ENCODE data around the gene LRRC75B.
"Not testable (repeated sequence)": the region's sequence is repeated elsewhere in the genome, so short reads cannot be mapped to it uniquely, and the experiment has no call there.

Gene LRRC75B

DNA sequence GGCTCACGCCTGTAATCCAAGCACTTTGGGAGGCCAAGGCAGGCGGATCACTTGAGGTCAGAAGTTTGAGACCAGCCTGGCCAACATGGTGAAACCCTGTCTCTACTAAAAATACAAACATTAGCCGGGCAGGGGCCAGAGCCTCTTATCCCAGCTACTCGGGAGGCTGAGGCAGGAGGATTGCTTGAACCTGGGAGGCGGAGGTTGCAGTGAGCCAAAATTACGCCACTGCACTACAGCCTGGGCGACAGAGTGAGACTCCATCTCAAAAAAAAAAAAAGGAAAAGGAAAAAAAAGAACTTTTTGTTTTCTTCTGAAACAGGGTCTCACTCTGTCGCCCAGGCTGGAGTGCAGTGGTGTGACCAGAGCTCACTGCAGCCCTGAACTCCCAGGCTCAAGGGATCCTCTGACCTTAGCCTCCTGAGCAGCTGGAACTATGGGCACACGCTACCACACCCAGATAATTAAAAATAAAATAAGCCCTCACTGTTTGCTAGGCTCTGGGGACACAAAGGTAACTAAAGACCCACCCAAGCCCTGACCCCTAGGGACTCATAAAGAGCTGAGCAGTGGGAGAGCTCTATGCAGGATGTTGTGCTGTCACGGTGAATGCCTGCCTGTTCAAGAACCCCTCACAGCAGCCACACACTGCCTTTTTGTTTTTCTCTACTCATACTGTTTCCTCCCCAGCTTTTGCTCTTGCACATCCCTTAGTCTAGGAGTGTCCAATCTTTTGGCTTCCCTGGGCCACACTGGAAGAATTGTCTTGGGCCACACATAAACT lies 40.2 kb downstream of the LRRC75B start:
- not testable (repeated sequence) for DNase-seq

DNA sequence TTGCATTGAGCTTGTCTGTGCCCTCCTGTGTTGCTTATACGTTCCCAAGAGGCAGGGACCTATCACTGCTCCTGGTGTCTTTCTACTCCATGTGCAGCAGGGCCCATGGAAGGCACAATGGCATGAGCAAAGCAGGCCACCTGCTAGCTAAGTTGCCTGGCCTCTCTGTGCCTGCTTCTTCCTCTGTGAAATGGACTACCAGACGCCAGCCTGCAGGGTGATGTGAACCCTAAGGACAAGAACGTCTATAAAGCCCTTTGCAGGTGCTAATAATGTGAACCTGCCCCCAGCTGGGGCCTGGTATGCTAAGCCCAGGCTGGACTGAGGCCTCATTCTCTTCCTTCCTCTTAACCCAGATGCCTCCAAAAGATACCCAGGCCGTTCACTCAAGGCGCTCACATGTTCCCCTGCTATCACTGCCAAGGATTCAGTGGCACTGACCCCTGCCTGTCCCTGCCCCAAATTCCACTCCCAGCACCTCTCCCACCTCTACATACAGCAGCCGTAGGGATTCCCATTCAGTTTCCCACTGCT lies 41.9 kb downstream of the LRRC75B start:
- no peak for DNase-seq

DNA sequence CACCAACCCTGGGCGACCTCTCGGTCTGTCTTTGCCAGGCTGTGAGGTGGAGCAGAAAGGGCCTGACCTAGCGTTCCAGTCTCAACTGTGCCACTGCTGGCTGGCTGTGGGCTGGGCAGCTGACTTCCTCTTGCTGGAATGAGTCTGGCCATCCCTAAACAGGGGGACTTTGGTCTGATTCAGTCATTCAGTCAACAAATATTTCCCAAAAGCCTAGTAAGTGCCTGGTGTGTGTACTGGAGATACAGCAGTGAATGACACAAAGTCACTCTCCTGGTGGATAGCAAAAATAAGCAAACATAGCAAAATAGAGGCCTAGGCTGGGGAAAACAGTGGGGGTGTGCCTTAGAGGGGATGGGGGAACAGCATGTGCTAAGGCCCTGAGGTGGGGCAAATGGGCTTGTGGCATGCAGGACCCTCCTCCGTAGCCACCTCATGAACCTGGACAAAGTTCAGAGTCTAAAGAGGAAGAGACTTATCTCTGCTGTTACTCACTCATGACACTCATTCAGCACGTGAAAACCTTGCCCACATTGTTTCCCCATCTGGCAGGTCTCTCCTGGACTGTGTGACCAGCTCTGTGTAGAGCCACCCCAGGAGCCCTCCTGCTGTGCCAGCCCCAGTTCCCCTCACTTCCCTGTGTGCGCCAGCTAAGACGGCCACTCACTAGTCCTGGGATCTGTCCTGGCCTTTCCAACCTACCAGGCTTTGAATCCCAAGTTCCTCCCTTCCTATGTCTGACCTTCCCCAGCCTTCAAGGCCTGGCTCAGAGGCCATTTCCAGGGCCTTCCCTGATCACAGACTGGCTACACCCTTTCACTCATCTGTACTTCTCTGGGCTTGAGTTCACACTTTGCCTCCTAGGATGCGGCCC lies 42.6 kb downstream of the LRRC75B start:
- no peak for DNase-seq

DNA sequence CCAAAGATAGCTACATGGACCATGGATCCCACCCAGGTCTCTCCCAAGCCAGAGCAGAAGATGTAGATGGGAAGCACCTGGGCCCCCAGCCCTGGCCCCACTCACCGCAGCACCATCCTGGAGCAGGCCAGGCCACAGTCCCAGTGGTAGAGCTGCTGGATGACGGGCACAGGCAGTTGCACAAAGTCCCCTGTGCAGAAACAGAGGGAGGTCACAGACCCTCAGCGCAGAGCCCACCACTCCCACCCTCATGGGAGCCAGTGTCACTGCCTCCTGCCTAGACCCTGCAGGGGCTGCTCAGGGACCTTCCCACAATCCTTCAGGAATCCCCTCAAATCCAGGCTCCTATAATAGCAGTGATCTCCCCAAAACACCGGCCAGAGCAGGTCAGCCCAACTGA lies 44.1 kb downstream of the LRRC75B start:
- DNase-seq: no peak

DNA sequence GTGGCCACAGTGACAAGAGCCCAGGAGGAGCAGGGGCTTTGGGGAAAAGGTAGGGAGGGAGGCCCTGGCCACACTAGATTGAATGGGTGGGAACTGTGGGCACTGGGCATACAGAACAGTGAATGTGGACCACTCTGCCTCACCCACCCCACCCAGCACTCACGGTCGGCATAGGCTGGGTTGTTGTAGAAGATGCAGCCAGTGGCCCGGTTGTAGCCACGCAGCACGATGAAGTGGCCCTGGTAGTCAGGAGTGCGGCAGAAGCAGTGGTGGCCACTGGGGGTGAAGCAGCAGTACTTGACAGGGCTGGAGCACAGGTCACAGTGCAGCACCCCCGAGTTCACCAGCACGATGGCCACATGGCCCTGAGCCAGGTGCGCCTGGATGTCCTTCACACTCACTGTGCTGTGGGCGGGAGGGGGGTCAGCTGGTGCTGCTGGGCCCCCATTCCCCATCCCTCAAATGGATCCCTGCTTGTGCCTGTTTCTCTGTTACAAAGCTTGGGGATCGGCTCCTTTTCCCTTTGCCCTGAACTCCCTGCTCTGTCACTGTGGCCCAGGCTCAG lies 49.1 kb downstream of the LRRC75B start:
- DNase-seq: no peak

DNA sequence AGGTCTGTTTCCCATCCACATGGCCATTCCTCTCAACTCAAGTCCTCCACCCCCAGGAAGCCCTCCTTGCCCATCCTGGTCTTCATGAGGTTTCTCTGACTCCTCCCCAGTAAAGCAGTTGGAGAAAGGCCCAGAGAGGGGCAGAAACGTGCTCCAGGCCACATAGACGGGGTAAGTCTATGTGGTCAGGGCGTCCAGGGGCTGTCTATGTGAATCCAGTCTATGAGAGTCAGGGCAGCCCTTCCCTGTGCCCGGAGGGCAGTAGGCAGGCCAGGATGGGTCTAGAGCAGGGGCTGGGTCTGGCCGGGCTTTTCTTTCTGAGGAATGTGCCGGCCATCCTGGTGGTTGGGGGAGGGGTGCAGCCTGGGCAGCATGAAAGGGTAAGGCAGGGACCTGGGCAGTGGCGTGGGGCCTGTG lies 49.7 kb downstream of the LRRC75B start:
- no peak for DNase-seq

DNA sequence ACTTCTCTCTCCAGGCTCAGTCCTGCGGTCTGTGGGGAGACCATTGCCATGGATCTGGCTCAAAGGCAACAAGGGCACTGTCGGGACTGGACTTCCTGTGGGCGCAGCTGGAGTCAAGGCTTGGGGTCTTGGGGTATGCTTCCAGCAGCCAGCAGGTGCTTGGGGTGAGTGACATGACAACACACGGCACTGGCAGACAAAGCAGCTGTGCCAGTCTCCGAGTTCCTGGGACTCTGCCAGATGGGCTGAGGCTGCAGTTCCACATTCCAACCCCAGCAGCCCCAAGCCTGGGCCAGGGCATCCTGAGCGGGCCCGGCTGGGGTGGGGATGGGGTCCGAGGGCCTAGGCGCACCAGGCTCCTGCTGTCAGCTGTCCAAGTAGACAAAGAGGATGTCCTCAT lies 50.2 kb downstream of the LRRC75B start:
- DNase-seq: peak; percentile 50

DNA sequence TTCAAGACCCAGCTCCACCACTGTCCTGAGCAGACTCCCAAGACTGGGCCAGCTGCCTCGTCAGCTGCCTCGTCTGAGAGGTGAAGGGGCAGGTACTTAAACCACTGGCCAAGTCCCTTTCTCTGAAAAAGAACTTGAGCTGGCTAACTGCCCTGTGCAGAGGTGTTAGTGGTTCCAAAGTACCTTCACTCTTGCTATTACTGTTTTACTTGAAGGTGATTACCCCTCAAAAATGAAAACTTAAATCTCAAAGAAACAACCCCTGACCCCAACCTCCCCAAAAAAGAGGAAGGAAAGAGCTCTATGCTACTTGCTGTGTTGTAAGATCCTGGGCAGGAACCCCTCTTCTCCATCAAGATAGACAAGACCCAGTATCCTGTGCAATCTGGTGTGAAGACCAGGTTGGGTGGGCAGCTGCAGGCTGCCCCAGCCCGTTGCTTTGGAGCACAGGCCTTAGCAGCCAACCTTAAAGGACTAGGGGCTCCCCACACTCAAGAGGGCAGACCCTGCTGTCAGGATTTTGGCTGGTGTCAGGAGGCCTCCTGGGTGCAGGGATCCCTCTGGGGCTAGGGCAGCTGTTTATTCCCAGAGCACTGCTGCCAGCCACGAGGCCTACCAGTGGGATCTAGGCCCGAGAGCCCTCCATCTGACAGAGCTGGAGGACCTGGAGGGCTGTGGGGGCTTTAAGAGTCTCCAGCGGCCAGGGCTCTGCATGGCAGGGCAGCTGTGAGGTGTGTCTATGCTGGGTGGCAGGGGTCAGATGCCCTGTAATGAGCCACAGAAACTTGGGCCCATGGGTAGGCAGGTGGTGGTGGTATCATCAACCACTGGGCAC lies 51.0 kb downstream of the LRRC75B start:
- no peak for DNase-seq

DNA sequence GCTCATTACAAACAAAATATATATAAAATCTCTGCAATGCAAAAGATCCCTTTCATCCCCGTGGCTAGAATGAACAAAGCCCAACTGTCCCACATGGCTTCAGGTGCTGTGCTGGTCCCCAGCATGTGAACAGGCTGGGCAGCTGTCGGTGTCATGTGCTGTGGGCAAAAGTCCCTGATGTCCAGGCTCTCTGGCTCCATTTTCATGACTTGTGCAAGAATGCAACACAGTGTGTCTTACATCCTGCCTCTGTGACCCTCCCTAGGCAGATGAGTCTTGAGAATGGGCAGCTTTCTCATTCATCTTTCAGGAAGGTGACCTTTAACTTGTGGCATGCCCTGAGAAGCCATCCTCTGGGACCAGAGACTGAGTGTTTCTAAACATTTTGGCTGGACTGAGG lies 52.4 kb downstream of the LRRC75B start:
- no peak for DNase-seq

DNA sequence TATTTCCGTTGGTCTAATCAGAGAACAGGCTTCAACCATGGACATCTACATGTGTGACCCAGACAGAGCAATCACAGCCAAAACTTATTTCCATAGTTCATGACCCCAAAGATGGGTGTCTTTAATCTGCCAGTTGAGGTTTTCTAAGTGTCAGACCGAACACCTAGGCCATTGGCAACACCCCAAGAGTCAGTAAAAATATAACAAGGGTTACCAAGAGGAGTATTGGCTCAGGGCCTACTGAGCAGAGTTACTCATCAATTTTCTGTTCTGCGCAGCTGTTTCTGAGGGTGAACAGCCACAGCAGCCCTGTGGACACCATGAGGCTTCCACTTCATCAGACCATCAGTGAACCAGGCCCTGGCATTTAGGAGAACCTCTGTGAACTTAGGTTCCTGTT lies 56.8 kb downstream of the LRRC75B start:
- DNase-seq: no peak

Data from right forelimb (tissue), 1 donor.